Measurements from ENCODE around the gene MT1H.
"Not testable (repeated sequence)": the region's sequence is repeated elsewhere in the genome, so short reads cannot be mapped to it uniquely, and the experiment has no call there.

MT1H gene

DNA sequence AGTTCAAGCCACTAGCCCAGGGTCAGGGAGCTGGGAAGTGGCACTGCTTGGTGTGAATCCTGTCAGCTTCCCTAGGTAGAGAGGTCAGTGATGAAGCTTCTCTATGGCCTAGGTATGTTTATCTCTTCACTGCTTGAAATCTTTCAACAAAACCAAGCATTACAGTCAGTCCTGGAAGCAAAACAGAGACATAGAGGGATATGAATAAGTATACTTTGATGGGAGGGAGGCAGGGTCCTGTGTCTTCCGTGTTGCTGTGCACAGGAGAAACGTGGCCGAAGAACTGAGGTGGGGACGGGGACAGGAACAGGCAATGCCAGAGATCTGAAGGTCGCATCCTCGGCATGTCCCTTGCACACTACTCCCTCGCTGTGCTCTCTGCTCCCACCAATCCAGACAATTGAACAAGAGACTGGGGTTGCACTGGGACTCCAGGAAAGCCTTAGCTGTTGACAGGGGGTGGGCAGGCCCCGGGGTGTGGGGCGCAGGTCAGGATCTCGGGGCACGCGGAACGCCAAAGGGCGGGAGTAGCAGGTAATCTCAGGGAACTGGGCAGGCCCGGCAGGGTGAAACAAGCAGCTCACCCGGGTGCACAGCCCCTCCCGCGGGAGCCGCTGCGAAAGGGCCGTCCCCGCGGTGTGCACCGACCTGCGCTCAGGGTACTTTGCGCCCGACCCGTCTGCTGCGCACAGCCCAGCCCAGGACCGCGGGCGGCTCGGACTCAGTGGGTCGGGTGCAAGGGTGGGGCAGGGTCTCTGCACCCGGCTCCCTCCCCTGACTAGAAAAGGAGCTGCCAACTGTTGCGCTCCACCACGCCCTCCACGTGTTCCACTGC is at the start of gene MT1H:
Gene MT1H (plus strand): TSS at position 810 of the 835 bp plus-strand sequence. CDS start 71 bp downstream, outside the sequence.
- DNase-seq (ENCODE audit: low read depth) = no peak

DNA sequence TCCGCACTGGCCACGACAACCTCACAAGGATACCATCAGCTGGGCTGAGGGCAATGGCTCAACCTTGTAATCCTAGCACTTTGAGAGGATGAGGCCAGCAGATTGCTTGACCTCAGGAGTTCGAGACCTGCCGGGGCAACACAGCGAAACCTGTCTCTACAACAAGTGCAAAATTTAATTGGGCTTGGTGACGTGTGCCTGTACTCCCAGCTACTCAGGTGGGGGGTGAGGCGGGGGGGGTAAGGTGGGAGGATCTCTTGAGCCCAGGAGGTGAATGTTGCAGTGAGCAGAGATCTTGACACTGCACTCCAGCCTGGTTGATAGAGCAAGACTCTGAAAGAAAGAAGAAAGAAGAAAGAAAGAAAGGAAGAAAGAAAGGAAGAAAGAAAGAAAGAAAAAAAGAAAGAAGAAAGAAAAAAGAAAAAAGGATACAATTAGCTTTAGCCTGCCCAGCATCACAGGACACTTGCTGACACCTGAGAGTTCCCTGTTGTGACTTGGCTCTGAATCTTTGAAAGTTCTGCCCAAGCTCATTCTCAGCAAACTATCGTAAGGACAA is 49.2 kb upstream of the MT1H start:
- DNase-seq (ENCODE audit: low read depth) = no peak

DNA sequence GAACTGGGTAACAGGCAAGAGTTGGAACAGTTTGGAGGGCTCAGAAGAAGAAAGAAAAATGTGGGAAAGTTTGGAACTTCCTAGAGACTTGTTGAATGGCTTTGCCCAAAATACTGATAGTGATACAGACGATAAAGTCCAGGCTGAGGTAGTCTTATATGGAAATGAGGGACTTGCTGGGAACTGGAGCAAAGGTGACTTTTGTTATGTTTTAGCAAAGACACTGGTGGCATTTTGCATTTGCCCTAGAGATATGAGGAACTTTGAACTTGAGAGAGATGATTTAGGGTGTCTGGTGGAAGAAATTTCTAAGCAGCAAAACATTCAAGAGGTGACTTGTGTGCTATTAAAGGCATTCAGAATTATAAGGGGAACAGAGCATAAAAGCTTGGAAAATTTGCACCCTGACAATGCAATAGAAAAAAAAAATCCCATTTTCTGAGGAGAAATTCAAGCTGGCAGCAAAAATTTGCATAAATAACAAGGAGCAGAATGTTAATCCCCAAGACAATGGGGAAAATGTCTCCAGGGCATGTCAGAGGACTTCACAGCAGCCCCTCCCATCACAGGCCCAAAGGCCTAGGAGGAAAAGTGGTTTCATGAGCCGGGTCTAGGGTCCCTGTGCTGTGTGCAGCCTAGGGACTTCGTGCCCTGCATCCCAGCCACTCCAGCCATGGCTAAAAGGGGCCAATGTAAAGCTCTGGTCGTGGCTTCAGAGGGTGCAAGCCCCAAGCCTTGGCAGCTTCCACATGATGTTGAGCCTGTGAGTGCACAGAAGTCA is 47.8 kb upstream of the MT1H start:
- DNase-seq (ENCODE audit: low read depth) = not testable (repeated sequence)

DNA sequence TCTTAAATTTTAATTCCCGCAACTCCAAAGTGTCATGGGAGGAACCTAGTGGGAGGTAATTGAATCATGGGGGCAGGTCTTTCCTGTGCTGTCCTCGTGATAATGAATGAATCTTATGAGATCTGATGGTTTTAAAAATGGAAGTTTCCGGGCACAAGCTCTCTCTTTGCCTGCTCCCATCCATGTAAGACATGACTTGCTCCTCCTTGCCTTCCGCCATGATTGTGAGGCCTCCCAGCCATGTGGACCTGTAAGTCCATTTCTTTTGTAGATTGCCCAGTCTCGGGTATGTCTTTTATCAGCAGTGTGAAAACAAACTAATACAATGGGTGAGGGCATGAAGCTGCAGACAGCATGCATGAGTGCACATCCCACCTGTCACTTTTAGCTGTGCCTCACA is 46.4 kb upstream of the MT1H start:
- not testable (repeated sequence) for DNase-seq (ENCODE audit: low read depth)

DNA sequence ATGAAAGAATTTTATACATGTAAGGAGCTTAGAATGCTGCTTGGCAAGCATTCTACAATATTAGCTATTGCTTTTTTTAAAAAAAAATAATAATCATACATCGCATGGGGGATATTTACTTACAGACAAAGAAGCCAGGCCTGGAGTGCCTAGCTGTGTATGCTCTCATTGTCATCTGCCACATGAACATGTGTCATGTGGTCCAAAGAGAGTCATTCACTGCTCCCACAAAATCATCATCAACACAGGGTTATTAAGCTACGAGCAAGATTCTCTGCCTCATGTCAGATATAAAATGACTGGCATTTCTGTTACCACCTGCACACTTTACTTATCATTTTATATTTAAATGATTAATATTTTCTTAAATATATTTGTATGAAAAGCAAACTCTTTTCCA is 46.0 kb upstream of the MT1H start:
- DNase-seq (ENCODE audit: low read depth) = no peak

DNA sequence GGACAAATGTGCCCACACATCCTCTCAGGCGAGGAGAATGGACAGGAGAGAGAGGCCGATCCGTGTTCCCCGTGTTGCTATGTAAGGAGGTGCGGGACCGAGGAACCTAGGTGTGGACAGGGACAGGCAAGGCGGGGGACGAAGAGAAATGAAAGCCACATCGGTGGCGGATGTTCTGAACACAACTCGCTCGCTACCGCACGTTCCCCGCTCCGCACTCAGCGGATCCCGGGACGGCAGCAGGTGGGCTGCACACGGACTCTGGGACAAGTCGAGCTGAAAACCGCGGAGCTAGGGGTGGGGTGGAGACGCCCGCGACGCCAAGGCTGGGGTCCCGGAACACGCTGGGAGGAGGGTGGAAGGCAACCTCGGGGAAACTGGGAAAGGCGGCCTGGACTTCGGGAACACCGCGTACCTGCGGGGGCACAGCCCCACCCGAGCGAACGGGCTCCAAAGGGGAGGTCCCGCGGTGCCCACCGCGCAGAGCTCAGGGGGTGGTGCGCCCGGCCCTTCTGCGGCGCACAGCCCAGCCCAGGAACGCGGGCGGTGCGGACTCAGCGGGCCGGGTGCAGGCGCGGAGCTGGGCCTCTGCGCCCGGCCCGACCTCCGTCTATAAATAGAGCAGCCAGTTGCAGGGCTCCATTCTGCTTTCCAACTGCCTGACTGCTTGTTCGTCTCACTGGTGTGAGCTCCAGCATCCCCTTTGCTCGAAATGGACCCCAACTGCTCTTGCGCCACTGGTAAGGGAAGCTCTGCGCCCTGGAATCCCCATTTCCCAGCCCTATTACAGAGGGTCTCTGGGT is 44.3 kb upstream of the MT1H start, which contains the start of gene MT1E:
Gene MT1E (plus strand): TSS at position 642 of the 803 bp plus-strand sequence. CDS start 71 bp downstream, at position 713.
- DNase-seq (ENCODE audit: low read depth) = peak; percentile 86

DNA sequence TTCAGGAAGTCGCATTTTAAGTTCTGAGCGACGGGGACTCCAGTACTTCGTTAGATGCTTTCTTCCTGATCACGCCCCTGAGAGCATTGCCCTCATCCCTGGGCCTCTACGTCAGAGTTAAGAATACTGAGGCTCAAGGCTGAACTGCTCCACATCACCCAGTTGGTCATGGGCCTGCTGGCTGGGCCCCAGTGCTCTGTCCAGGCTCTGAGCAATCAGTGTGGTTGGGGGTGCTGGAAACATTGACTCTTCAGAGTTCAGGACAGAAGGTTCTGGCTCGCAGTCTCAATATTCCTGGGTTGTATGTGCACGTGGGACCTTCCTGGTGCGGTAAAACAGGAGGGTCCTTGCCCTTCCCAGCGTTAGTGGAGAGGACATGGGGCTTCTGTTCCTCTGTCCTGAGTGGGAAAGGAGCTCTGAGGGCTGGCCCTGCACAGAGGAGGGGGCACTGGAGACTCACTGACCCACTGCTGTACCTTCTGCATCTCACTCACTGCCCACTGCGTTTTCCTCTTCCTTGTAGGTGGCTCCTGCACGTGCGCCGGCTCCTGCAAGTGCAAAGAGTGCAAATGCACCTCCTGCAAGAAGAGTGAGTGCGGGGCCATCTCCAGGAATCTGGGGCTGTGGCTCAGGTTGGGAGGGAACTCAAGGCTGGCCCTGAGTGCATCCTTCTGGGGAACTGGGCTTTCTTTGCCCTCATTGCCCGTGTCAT is 43.5 kb upstream of the MT1H start:
- DNase-seq (ENCODE audit: low read depth) = peak; percentile 82

DNA sequence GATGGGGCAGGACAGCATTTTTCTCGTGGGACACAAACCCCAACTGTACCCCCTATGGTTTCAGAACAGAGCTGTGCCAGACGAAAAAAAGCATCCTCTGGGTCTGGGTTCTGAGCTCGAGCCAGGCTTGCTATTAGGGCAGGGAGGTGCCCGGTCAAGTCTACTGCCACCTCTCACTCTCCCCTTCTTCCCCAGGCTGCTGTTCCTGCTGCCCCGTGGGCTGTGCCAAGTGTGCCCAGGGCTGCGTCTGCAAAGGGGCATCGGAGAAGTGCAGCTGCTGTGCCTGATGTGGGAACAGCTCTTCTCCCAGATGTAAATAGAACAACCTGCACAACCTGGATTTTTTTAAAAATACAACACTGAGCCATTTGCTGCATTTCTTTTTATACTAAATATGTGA is 42.9 kb upstream of the MT1H start:
- DNase-seq (ENCODE audit: low read depth) = no peak

DNA sequence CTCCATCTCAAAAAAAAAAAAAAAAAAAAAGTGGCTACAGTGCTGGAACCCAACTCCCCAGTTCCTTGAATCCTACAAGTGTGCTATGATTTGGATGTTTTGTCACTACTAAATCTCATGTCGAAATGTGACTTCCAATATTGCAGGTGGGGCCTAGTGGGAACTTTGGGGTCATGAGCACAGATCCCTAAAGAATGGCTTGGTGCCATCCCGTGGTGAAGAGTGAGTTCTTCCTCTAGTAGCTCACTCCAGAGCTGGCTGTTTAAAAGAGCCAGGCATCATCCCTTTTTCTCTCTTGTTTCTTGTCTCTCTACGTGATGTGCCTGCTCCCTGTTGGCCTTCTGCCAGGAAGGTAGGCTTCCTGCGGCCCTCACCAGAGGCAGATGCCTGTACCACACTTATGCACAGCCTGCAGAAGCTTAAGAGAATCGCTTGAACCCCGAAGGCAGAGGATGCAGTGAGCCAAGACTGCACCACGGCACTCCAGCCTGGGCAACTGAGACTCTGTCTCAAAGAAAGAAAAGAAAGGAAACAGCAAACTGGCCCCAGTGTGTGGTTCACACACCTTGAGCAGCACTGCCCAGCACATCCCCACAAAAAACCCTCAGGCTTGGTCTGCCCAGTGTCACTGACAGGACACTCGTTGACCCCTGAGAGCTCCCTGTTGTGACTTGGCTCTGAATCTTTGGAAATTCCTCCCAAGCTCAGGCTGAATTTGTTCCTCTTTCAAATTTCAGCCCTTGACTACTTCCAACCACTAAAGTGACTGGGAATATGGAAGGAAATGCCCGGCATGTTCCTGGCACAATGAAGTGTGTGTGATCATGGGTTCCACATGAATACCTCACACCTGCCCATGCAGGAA is 40.9 kb upstream of the MT1H start:
- peak; percentile 40 for DNase-seq (ENCODE audit: low read depth)

DNA sequence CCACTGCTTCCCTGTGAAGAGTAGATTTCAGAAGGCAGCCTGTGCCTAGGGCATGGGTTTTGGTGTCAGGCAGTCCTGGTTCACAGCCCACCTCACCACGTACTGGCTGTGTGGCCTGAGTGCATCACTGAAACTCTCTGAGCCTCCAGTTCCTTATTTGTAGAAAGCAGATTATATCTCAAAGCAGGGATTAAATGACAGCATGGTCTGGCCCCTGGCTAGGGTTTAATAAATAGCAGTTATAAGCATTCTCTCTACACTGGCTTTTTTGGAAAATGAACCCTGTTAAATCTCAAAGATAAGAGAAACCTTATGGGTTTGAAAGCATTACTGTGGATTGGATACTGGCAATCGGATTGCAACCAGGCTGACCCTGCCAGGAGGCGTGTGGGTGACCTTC is 40.1 kb upstream of the MT1H start:
- no peak for DNase-seq (ENCODE audit: low read depth)

DNA sequence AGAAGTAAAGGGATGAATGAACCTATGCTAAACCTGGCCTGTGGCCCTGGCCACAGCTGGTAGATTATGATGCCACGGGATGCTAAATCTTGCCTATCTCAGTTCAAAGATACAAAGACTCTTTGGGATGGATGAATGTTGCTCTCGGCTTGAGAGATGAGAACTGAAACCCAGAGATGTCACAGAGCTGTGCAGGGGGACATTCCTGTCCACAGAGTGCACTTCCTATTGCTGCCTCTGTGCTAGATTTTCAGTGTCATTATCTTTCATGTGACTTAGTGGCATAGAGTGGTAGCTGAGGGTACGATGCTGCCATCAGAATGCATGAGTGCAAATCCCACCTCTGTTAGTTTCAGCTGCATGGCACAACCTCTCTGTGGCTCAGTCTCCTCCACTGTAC is 39.5 kb upstream of the MT1H start:
- no peak for DNase-seq (ENCODE audit: low read depth)

DNA sequence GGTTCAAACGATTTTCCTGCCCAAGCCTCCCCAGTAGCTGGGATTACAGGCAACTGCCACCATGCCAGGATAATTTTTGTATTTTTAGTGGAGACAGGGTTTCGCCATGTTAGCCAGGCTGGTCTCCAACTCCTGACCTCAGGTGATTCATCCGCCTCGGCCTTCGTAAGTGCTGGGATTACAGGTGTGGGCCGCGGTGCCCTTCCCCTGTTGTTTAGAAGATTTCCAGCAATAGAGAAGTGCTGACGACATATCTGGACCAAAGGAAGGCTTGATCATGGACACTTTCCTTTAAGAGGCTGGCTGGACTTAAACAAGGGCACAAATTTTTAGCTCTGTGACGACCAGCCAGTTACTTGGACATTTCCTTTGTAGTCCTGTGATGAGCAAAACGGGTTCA is 38.4 kb upstream of the MT1H start:
- no peak for DNase-seq (ENCODE audit: low read depth)

DNA sequence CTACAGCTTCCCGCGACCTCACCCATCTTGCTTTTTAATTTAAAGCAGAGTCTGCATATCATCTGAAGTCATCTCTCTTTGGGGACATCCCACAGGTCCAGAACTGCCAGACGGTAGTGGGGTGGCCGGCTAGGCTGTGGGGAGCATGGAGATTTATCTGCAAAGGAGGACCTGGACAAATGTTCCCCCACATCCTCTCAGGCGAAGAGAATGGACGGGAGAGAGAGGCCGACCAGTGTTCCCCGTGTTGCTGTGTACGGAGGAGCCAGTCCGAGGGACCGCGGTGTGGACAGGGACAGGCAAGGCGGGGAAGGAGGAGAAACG is 37.8 kb upstream of the MT1H start:
- peak; percentile 19 for DNase-seq (ENCODE audit: low read depth)

DNA sequence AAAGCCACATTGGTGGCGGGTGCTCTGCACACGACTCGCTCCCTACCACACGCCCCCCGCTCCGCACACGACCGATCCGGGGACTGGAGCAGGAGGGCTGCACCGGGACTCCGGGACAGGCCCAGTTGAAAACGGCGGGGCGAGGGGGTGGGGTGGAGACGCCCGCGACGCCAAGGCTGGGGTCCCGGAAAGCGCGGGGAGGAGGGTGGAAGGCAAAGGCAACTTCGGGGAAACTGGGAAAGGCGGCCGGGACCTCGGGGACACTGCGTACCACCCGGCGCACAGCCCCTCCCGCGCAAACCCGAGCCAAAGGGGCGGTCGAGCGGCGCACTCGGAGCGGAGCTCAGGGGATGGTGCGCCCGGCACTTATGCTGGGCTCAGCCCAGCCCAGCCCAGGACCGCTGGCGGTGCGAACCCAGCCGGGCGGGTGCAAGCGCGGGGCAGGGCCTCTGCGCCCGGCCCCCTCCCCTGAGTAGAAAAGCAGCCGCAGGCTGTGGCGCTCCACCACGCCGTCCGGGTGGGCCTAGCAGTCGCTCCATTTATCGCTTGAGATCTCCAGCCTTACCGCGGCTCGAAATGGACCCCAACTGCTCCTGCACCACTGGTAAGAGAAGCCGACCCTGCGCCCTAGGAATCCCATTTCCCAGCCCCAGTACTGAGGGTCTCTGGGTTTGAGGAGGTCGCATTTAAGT is 37.3 kb upstream of the MT1H start, which contains the start of gene MT1M:
Gene MT1M (plus strand): TSS at position 504 of the 692 bp plus-strand sequence. CDS start 73 bp downstream, at position 577.
- DNase-seq (ENCODE audit: low read depth) = peak; percentile 40

DNA sequence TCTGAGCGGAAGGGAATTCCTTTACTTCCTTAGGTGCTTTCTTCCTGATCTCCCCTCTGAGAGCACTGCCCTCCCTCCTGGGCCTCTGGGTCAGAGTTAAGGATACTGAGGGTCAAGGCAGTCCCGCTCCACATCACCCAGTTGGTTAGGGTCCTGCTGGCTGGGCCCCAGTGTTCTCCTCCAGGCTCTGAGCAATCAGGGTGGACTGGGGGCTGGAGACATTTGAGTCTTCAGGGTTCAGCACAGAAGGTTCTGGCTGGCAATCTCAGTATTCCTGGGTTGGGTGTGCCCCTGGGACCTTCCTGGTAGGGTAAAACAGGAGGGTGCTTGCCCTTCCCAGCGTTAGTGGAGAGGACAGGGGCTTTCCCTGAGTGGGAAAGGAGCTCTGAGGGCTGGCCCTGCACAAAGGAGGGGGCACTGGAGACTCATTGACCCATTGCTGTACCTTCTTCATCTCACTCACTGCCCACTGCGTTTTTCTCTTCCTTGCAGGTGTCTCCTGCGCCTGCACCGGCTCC is 36.7 kb upstream of the MT1H start:
- no peak for DNase-seq (ENCODE audit: low read depth)

DNA sequence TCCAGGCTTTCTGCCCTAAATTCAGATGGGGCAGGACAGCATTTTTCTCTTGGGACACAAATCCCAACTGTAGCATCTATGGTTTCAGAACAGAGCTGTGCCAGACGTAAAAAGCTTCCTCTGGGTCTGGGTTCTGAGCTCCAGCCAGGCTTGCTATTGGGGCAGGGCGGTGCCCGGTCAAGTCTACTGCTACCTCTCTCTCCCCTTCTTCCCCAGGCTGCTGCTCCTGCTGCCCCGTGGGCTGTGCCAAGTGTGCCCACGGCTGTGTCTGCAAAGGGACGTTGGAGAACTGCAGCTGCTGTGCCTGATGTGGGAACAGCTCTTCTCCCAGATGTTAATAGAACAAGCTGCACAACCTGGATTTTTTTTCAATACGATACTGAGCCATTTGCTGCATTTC is 36.1 kb upstream of the MT1H start:
- no peak for DNase-seq (ENCODE audit: low read depth)

DNA sequence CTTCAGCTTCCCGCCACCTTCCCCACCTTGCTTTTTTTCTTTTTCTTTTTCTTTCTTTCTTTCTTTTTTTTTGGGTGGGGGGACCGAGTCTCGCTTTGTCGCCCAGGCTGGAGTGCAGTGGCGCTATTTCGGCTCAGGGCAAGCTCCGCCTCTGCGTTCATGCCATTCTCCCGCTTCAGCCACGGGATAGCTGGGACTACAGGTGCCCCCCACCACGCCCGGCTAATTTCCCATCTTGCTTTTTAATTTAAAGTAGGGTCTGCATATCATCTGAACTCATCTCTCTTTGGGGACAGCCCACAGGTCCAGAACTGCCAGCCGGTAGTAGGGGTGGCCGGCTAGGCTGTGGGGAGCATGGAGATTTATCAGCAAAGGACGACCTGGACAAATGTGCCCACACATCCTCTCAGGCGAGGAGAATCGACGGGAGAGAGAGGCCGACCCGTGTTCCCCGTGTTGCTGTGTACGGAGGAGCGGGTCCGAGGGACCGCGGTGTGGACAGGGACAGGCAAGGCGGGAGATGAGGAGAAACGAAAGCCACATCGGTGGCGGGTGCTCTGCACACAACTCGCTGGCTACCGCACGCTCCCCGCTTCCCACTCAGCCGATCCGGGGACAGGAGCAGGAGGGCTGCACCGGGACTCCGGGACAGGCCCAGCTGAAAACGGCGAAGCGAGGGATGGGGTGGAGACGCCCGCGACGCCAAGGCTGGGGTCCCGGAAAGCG is 34.7 kb upstream of the MT1H start:
- DNase-seq (ENCODE audit: low read depth) = no peak

DNA sequence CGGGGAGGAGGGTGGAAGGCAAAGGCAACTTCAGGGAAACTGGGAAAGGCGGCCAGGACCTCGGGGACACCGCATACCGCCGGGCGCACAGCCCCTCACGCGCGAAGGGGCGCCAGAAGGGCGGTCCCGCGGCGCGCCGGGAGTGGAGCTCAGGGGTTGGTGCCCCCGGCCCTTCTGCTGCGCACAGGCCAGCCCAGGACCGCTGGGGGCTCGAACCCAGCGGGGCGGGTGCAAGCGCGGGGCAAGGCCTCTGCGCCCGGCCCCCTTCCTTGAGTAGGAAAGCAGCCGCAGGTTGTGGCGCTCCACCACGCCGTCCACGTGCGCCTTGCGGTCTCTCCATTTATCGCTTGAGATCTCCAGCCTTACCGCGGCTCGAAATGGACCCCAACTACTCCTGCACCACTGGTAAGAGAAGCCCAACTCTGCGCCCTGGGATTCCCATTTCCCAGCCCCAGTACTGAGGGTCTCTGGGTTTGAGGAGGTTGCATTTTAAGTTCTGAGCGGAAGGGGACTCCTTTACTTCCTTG is 34.1 kb upstream of the MT1H start:
- no peak for DNase-seq (ENCODE audit: low read depth)

Data from ELR (cell line).